SK-N-SH (cell line): ENCODE measurements around the gene STK39. TPM values are rescaled to one million over a fixed set of nuclear protein-coding genes. Genes with fewer than 3 reads are reported as not detected.

ENCODE experiments used
- CTCF ChIA-PET: fragments of 300-600, 350-600 bp; formaldehyde crosslinking; extraction: SDS; loops from one replicate; lab custom pipeline; 2021; lab: Yijun Ruan, JAX
- POLR2A ChIA-PET: fragments of 350-600 bp; sonication (Branson Sonifier 250); formaldehyde crosslinking; extraction: SDS; loops from one replicate; lab custom pipeline; 2020; ENCODE audit warnings: antibody characterized with exemption, inconsistent platforms; lab: Yijun Ruan, JAX
- DNase-seq: peaks from one replicate; pipeline ENCODE4 v3.0.0; 2012
- H2AFZ ChIP-seq: fragments of 200-600 bp; sonication (generic); 2 replicates; pipeline ENCODE4 v1.8.1; 2016; ENCODE audit warnings: antibody characterized with exemption, mild to moderate bottlenecking, low read depth
- H3F3A ChIP-seq: fragments of 200-600 bp; sonication (generic); replicated peaks from 2 replicates; pipeline ENCODE3; 2016; ENCODE audit warnings: antibody characterized with exemption, mild to moderate bottlenecking; ENCODE audit not compliant: insufficient read depth
- H3K27ac ChIP-seq, 2 experiments: fragments of 200-500 bp in 1 of 2; fragments of 200-600 bp in 1 of 2; sonication (Bioruptor generic) in 1 of 2; sonication (generic), shearing (Covaris generic) in 1 of 2; 2 replicates each; pipeline versions ENCODE4 v1.5.1 to v1.6.1; 2014 to 2016; ENCODE audit warnings: low read depth in 2 of 2, inconsistent platforms in 1 of 2, low read length in 1 of 2, mild to moderate bottlenecking in 1 of 2, mixed read lengths in 1 of 2
- H3K27me3 ChIP-seq: fragments of 200-600 bp; sonication (generic), shearing (Covaris generic); 2 replicates; pipeline ENCODE4 v1.6.1; 2016; ENCODE audit warnings: mixed run types; ENCODE audit not compliant: insufficient read depth
- H3K36me3 ChIP-seq, 2 experiments: fragments of 200-500 bp in 1 of 2; fragments of 200-600 bp in 1 of 2; sonication (Bioruptor generic) in 1 of 2; sonication (generic) in 1 of 2; replicated peaks in 1 of 2; 2 replicates each; pipeline versions ENCODE3 to v1.5.1; 2014 to 2016; ENCODE audit warnings: low read length in 1 of 2, mild to moderate bottlenecking in 1 of 2; ENCODE audit not compliant: insufficient read depth in 2 of 2, control insufficient read depth in 1 of 2
- H3K4me1 ChIP-seq, 2 experiments: fragments of 200-500 bp in 1 of 2; fragments of 200-600 bp in 1 of 2; sonication (Bioruptor generic) in 1 of 2; sonication (generic), shearing (Covaris generic) in 1 of 2; 2 replicates each; pipeline versions ENCODE4 v1.5.1 to v1.6.1; 2014 to 2016; ENCODE audit warnings: low read depth in 1 of 2, low read length in 1 of 2, mixed run types in 1 of 2; ENCODE audit not compliant: insufficient read depth in 2 of 2, control insufficient read depth in 1 of 2
- H3K4me2 ChIP-seq: fragments of 200-600 bp; sonication (generic), shearing (Covaris generic); 2 replicates; pipeline ENCODE4 v1.6.1; 2017; ENCODE audit warnings: mixed run types
- H3K4me3 ChIP-seq, 2 experiments: fragments of 200-500 bp in 1 of 2; fragments of 200-600 bp in 1 of 2; sonication (Bioruptor generic) in 1 of 2; sonication (generic), shearing (Covaris generic) in 1 of 2; 2 replicates each; pipeline versions ENCODE4 v1.5.1 to v1.8.1; 2014 to 2016; ENCODE audit warnings: low read depth in 2 of 2, inconsistent platforms in 1 of 2, low read length in 1 of 2, mild to moderate bottlenecking in 1 of 2, mixed read lengths in 1 of 2, moderate library complexity in 1 of 2
- H3K79me2 ChIP-seq: fragments of 200-600 bp; sonication (generic); 2 replicates; pipeline ENCODE4 v1.8.1; 2017; ENCODE audit warnings: mild to moderate bottlenecking; ENCODE audit not compliant: insufficient read depth
- H3K9ac ChIP-seq: fragments of 200-600 bp; sonication (generic); 2 replicates; pipeline ENCODE4 v1.6.1; 2017; ENCODE audit warnings: mixed run types
- H3K9me2 ChIP-seq: fragments of 200-600 bp; sonication (generic); 2 replicates; pipeline ENCODE4 v1.6.1; 2017; ENCODE audit warnings: mixed run types
- H3K9me3 ChIP-seq: fragments of 200-600 bp; sonication (generic); 2 replicates; pipeline ENCODE4 v1.6.1; 2017; ENCODE audit warnings: mixed run types, mild to moderate bottlenecking, moderate library complexity
- H4K20me1 ChIP-seq: fragments of 200-600 bp; sonication (generic); 2 replicates; pipeline ENCODE4 v1.6.1; 2017; ENCODE audit warnings: mild to moderate bottlenecking, mixed run types; ENCODE audit not compliant: insufficient read depth
- ELF1 ChIP-seq: IDR thresholded peaks from 2 replicates; pipeline ENCODE4 v1.4.0; 2012
- EZH2phosphoT487 ChIP-seq: fragments of 200-600 bp; sonication (generic); IDR thresholded peaks from 2 replicates; pipeline ENCODE4 v1.6.1; 2017; ENCODE audit warnings: low read depth, mixed run types, mild to moderate bottlenecking, antibody characterized with exemption, moderate library complexity, borderline replicate concordance
- FOXM1 ChIP-seq: IDR thresholded peaks from 2 replicates; pipeline ENCODE4 v1.4.0; 2012; ENCODE audit warnings: low read depth, mild to moderate bottlenecking
- GATA2 ChIP-seq: sonication (generic); formaldehyde crosslinking; IDR thresholded peaks from 2 replicates; pipeline ENCODE4 v1.5.0; 2020; ENCODE audit warnings: mild to moderate bottlenecking, missing genetic modification reagents
- MEF2A ChIP-seq: IDR thresholded peaks from 2 replicates; pipeline ENCODE4 v1.4.0; 2012; ENCODE audit warnings: low read depth, borderline replicate concordance
- NRF1 ChIP-seq: IDR thresholded peaks from 2 replicates; pipeline ENCODE4 v1.6.1; 2012; ENCODE audit warnings: low read depth, mild to moderate bottlenecking, low read length
- RCOR1 ChIP-seq: fragments of 150-350 bp; IDR thresholded peaks from 2 replicates; pipeline ENCODE4 v1.6.1; 2017; ENCODE audit warnings: antibody characterized with exemption, low read length
- RXRA ChIP-seq: IDR thresholded peaks from 2 replicates; pipeline ENCODE4 v1.4.0; 2012; ENCODE audit warnings: low read depth, mild to moderate bottlenecking, borderline replicate concordance
- SMC3 ChIP-seq: IDR thresholded peaks from 2 replicates; pipeline ENCODE4 v1.6.1; 2012; ENCODE audit warnings: low read depth, low read length, improper control_type of control experiment
- TCF12 ChIP-seq: IDR thresholded peaks from 2 replicates; pipeline ENCODE4 v1.4.0; 2012
- TEAD4 ChIP-seq: IDR thresholded peaks from 2 replicates; pipeline ENCODE4 v1.4.0; 2012; ENCODE audit warnings: mild to moderate bottlenecking, borderline replicate concordance; ENCODE audit not compliant: insufficient read depth
- YY1 ChIP-seq: IDR thresholded peaks from 2 replicates; pipeline ENCODE4 v1.4.0; 2012; ENCODE audit warnings: low read depth, mild to moderate bottlenecking
- WGBS: methylation state at CpG from one replicate; pipeline ENCODE4 v1.1.6; 2017; ENCODE audit warnings: low lambda C conversion rate; 5-methylcytosine and 5-hydroxymethylcytosine counted together
- polyA plus RNA-seq, 3 experiments: library from polyadenylated mRNA; depleted of rRNA; stranded (reverse); fragments of >200 nt; gene quantifications; 2 replicates each; pipeline ENCODE4 v1.2.3, GENCODE V29; 2012
- TF ChIP-seq, protein P1 (sequence below): IDR thresholded peaks from 2 replicates; pipeline ENCODE4 v1.4.0; 2012; ENCODE audit warnings: low read depth, borderline replicate concordance
- TF ChIP-seq, protein P2 (sequence below): fragments of 150-350 bp; IDR thresholded peaks from 2 replicates; pipeline ENCODE4 v1.6.1; 2016; ENCODE audit warnings: mild to moderate bottlenecking, low read depth, low read length
- TF ChIP-seq, protein P3 (sequence below): IDR thresholded peaks from 2 replicates; pipeline ENCODE4; 2012
- TF ChIP-seq, protein P4 (sequence below): fragments of 200-600 bp; sonication (generic); IDR thresholded peaks from 2 replicates; pipeline ENCODE4 v1.6.1; 2017; ENCODE audit warnings: antibody characterized with exemption, mild to moderate bottlenecking, moderate library complexity
- TF ChIP-seq, protein P5 (sequence below): IDR thresholded peaks from 2 replicates; pipeline ENCODE4 v1.4.0; 2012; ENCODE audit warnings: low read depth
- TF ChIP-seq, protein P6 (sequence below): IDR thresholded peaks from 2 replicates; pipeline ENCODE4 v1.4.0; 2012; ENCODE audit warnings: low read depth, borderline replicate concordance
- TF ChIP-seq, protein P7 (sequence below): fragments of 150-350 bp; IDR thresholded peaks from 2 replicates; pipeline ENCODE4 v1.6.1; 2017; ENCODE audit warnings: antibody characterized with exemption, low read length, low read depth, borderline replicate concordance
- TF ChIP-seq, protein P8 (sequence below): IDR thresholded peaks from 2 replicates; pipeline ENCODE4 v1.6.1; 2012; ENCODE audit warnings: mild to moderate bottlenecking, low read depth, low read length, moderate library complexity

STK39 gene
- polyA plus RNA-seq, 1 of the 3 experiments (the other 2 are of a cell fraction), result 9.6 TPM

DNA sequence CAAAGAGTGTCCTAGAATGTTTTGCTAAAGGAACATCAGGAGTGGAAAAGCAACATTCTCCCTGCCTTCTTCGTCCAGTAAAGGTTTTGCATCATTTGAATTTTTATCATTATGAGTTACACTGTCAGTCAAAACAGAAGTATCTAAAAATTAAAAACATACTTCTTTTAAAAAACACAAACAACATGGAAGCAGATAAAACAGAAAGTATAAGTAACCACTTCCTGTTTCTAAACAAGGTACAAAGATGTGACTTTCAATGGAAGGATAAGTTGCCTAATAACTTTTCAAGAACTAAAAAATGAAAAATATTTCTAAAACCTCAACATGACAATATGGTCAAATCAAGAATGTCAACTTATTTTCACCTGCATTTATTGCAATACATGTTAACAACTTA lies 158.2 kb downstream of the STK39 start:
- Histone ChIP-seq H3K4me1 (peaks cover 0 to 4% of the 10 kb centered on the region in 2 experiments; a peak in 2 of 4 replicates), H3K9me3 (no peaks in the 10 kb centered on the region), H3K79me2 (no peaks in the 10 kb centered on the region), H3K9ac (no peak overlapping the region), H2AFZ (no peak overlapping the region), H3K9me2 (no peaks in the 10 kb centered on the region), H3F3A (no peaks in the 10 kb centered on the region), H4K20me1 (no peaks in the 10 kb centered on the region), H3K36me3 (peaks cover 0 to 2% of the 10 kb centered on the region in 2 experiments), H3K27me3 (no peaks in the 10 kb centered on the region), H3K4me2 (no peak overlapping the region), H3K27ac (no peak overlapping the region), H3K4me3 (no peak overlapping the region)
- TF ChIP-seq, protein P1, sequence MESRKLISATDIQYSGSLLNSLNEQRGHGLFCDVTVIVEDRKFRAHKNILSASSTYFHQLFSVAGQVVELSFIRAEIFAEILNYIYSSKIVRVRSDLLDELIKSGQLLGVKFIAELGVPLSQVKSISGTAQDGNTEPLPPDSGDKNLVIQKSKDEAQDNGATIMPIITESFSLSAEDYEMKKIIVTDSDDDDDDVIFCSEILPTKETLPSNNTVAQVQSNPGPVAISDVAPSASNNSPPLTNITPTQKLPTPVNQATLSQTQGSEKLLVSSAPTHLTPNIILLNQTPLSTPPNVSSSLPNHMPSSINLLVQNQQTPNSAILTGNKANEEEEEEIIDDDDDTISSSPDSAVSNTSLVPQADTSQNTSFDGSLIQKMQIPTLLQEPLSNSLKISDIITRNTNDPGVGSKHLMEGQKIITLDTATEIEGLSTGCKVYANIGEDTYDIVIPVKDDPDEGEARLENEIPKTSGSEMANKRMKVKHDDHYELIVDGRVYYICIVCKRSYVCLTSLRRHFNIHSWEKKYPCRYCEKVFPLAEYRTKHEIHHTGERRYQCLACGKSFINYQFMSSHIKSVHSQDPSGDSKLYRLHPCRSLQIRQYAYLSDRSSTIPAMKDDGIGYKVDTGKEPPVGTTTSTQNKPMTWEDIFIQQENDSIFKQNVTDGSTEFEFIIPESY, result no peak
- TF ChIP-seq, protein P2, sequence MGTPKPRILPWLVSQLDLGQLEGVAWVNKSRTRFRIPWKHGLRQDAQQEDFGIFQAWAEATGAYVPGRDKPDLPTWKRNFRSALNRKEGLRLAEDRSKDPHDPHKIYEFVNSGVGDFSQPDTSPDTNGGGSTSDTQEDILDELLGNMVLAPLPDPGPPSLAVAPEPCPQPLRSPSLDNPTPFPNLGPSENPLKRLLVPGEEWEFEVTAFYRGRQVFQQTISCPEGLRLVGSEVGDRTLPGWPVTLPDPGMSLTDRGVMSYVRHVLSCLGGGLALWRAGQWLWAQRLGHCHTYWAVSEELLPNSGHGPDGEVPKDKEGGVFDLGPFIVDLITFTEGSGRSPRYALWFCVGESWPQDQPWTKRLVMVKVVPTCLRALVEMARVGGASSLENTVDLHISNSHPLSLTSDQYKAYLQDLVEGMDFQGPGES, result no peak
- no peak for TF ChIP-seq RCOR1
- TF ChIP-seq, protein P3, sequence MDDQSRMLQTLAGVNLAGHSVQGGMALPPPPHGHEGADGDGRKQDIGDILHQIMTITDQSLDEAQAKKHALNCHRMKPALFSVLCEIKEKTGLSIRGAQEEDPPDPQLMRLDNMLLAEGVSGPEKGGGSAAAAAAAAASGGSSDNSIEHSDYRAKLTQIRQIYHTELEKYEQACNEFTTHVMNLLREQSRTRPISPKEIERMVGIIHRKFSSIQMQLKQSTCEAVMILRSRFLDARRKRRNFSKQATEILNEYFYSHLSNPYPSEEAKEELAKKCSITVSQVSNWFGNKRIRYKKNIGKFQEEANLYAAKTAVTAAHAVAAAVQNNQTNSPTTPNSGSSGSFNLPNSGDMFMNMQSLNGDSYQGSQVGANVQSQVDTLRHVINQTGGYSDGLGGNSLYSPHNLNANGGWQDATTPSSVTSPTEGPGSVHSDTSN, result no peak
- no peak for TF ChIP-seq NRF1
- TF ChIP-seq ELF1, result no peak
- TF ChIP-seq TEAD4, result no peak
- no peak for TF ChIP-seq RXRA
- TF ChIP-seq, protein P4, sequence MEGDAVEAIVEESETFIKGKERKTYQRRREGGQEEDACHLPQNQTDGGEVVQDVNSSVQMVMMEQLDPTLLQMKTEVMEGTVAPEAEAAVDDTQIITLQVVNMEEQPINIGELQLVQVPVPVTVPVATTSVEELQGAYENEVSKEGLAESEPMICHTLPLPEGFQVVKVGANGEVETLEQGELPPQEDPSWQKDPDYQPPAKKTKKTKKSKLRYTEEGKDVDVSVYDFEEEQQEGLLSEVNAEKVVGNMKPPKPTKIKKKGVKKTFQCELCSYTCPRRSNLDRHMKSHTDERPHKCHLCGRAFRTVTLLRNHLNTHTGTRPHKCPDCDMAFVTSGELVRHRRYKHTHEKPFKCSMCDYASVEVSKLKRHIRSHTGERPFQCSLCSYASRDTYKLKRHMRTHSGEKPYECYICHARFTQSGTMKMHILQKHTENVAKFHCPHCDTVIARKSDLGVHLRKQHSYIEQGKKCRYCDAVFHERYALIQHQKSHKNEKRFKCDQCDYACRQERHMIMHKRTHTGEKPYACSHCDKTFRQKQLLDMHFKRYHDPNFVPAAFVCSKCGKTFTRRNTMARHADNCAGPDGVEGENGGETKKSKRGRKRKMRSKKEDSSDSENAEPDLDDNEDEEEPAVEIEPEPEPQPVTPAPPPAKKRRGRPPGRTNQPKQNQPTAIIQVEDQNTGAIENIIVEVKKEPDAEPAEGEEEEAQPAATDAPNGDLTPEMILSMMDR, result no peak
- TF ChIP-seq, protein P5, sequence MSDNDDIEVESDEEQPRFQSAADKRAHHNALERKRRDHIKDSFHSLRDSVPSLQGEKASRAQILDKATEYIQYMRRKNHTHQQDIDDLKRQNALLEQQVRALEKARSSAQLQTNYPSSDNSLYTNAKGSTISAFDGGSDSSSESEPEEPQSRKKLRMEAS, result no peak
- TF ChIP-seq, protein P6, sequence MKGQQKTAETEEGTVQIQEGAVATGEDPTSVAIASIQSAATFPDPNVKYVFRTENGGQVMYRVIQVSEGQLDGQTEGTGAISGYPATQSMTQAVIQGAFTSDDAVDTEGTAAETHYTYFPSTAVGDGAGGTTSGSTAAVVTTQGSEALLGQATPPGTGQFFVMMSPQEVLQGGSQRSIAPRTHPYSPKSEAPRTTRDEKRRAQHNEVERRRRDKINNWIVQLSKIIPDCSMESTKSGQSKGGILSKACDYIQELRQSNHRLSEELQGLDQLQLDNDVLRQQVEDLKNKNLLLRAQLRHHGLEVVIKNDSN, result no peak
- TF ChIP-seq, protein P7, sequence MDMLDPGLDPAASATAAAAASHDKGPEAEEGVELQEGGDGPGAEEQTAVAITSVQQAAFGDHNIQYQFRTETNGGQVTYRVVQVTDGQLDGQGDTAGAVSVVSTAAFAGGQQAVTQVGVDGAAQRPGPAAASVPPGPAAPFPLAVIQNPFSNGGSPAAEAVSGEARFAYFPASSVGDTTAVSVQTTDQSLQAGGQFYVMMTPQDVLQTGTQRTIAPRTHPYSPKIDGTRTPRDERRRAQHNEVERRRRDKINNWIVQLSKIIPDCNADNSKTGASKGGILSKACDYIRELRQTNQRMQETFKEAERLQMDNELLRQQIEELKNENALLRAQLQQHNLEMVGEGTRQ, result no peak
- TF ChIP-seq EZH2phosphoT487, result no peak
- TF ChIP-seq, protein P8, sequence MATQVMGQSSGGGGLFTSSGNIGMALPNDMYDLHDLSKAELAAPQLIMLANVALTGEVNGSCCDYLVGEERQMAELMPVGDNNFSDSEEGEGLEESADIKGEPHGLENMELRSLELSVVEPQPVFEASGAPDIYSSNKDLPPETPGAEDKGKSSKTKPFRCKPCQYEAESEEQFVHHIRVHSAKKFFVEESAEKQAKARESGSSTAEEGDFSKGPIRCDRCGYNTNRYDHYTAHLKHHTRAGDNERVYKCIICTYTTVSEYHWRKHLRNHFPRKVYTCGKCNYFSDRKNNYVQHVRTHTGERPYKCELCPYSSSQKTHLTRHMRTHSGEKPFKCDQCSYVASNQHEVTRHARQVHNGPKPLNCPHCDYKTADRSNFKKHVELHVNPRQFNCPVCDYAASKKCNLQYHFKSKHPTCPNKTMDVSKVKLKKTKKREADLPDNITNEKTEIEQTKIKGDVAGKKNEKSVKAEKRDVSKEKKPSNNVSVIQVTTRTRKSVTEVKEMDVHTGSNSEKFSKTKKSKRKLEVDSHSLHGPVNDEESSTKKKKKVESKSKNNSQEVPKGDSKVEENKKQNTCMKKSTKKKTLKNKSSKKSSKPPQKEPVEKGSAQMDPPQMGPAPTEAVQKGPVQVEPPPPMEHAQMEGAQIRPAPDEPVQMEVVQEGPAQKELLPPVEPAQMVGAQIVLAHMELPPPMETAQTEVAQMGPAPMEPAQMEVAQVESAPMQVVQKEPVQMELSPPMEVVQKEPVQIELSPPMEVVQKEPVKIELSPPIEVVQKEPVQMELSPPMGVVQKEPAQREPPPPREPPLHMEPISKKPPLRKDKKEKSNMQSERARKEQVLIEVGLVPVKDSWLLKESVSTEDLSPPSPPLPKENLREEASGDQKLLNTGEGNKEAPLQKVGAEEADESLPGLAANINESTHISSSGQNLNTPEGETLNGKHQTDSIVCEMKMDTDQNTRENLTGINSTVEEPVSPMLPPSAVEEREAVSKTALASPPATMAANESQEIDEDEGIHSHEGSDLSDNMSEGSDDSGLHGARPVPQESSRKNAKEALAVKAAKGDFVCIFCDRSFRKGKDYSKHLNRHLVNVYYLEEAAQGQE, result no peak
- TF ChIP-seq MEF2A, result no peak
- no peak for TF ChIP-seq GATA2
- TF ChIP-seq SMC3, result no peak
- no peak for TF ChIP-seq FOXM1
- no peak for TF ChIP-seq TCF12
- no peak for TF ChIP-seq YY1
- WGBS, result 84% methylated on average over 1 of the region's 1 CpG
- no peak for DNase-seq
- POLR2A ChIA-PET, result no interaction called here
- CTCF ChIA-PET, result interaction anchor here (1.9 kb wide), 1 partner anchor 27 kb away, joined by 4 read pairs; no protein-coding TSS in a partner anchor
